Skeletal muscle satellite cell (primary cell): Measurements from ENCODE around the gene CFAP77.

Experiments used
- H3K27me3 ChIP-seq: 2 replicates; pipeline ENCODE4 v1.7.0; 2013; ENCODE audit warnings: low read length; ENCODE audit not compliant: control insufficient read depth, insufficient read depth
- H3K36me3 ChIP-seq: 2 replicates; pipeline ENCODE4 v1.7.0; 2013; ENCODE audit warnings: mild to moderate bottlenecking, control low read depth, low read length; ENCODE audit not compliant: insufficient read depth
- H3K4me1 ChIP-seq: 2 replicates; pipeline ENCODE4 v1.7.0; 2013; ENCODE audit warnings: low read length; ENCODE audit not compliant: control insufficient read depth, insufficient read depth
- H3K4me2 ChIP-seq: 2 replicates; pipeline ENCODE4 v1.7.0; 2013; ENCODE audit warnings: mild to moderate bottlenecking, low read length
- H3K4me3 ChIP-seq: 2 replicates; pipeline ENCODE4 v1.7.0; 2013; ENCODE audit warnings: low read length
- H3K9ac ChIP-seq: 2 replicates; pipeline ENCODE4 v1.7.0; 2013; ENCODE audit warnings: mild to moderate bottlenecking, low read depth, low read length, moderate library complexity
- H3K9me3 ChIP-seq: replicated peaks from 2 replicates; pipeline ENCODE4 v1.7.0; 2013; ENCODE audit warnings: mild to moderate bottlenecking, control low read depth, low read length

CFAP77 gene

DNA sequence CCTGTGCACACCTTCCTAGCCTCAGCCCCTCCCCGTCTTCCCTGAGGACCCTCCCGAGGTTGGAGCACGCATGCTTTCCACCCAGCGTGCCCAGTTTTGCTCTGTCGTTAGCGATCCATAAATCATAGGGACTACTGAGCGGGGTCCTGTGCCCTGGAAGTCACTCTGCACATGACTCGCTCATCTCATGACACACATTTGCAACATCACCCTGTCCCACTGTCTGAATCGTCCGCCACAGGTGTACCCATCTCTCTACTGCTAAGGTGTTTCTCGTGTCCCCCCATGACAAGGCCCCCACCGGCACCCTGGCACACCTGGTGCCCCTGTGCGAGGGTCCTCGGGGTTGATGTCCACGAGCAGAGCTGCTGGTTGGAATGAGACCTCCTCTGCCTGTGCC, 103.4 kb downstream of the CFAP77 start:
- Histone ChIP-seq H3K36me3 (no peaks in the 10 kb centered on the region), H3K4me1 (no peaks in the 10 kb centered on the region), H3K27me3 (peaks cover 73% of the 10 kb centered on the region), H3K9me3 (no peaks in the 10 kb centered on the region), H3K4me3 (no peak overlapping the region), H3K4me2 (no peak overlapping the region), H3K9ac (no peak overlapping the region)

GRCh38 chr9:132514011-132514744, 104.2 kb downstream of the CFAP77 start:
- Histone ChIP-seq H3K4me3 (no peak overlapping the region), H3K4me2 (no peak overlapping the region), H3K27me3 (peaks cover 72% of the 10 kb centered on the region), H3K9me3 (no peaks in the 10 kb centered on the region), H3K9ac (no peak overlapping the region), H3K4me1 (no peaks in the 10 kb centered on the region), H3K36me3 (no peaks in the 10 kb centered on the region)

GRCh38 chr9:132514821-132515220, 104.8 kb downstream of the CFAP77 start:
- H3K27me3 ChIP-seq: peaks cover 70% of the 10 kb centered on the region
- no peak overlapping the region for H3K4me2 ChIP-seq
- H3K4me3 ChIP-seq: no peak overlapping the region
- no peaks in the 10 kb centered on the region for H3K4me1 ChIP-seq
- H3K9me3 ChIP-seq: no peaks in the 10 kb centered on the region
- H3K9ac ChIP-seq: no peak overlapping the region
- H3K36me3 ChIP-seq: no peaks in the 10 kb centered on the region

- Histone ChIP-seq H3K27me3 (peaks cover 61% of the 10 kb centered on the region), H3K36me3 (no peaks in the 10 kb centered on the region), H3K4me1 (no peaks in the 10 kb centered on the region), H3K9ac (no peak overlapping the region), H3K4me3 (no peak overlapping the region), H3K9me3 (no peaks in the 10 kb centered on the region), H3K4me2 (no peak overlapping the region)
Observed at GRCh38 chr9:132516301-132516700, 106.3 kb downstream of the CFAP77 start.

GRCh38 chr9:132516911-132517310, 106.9 kb downstream of the CFAP77 start:
- no peak overlapping the region for H3K4me3 ChIP-seq
- H3K4me2 ChIP-seq: no peak overlapping the region
- no peaks in the 10 kb centered on the region for H3K36me3 ChIP-seq
- peaks cover 58% of the 10 kb centered on the region for H3K27me3 ChIP-seq
- H3K4me1 ChIP-seq: no peaks in the 10 kb centered on the region
- no peaks in the 10 kb centered on the region for H3K9me3 ChIP-seq
- H3K9ac ChIP-seq: no peak overlapping the region

- H3K9ac ChIP-seq: no peak overlapping the region
- H3K9me3 ChIP-seq: no peaks in the 10 kb centered on the region
- H3K27me3 ChIP-seq: peaks cover 61% of the 10 kb centered on the region
- H3K4me1 ChIP-seq: no peaks in the 10 kb centered on the region
- H3K4me2 ChIP-seq: no peak overlapping the region
- no peaks in the 10 kb centered on the region for H3K36me3 ChIP-seq
- no peak overlapping the region for H3K4me3 ChIP-seq
Observed at GRCh38 chr9:132517815-132518550, 108.0 kb downstream of the CFAP77 start.

DNA sequence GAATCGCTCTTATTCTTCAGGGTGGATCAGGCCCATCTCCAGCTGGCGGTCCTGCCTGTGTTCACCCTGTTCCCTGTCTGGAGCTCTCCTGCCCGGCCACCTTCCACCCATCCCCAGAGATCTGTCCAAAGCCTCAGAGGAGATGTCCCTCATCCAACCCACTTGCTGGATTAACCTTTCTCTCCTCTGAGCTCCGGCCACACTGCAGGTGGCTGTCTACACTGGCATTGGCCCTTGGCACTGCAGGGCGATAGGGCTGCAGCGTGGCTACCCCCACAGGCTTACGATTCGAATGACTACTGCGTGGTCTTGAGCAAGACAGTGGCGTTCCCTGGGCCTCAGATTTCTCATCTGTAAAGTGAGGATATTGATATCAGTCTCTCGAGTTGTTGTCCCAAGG, 108.6 kb downstream of the CFAP77 start:
- Histone ChIP-seq H3K9me3 (no peaks in the 10 kb centered on the region), H3K9ac (no peak overlapping the region), H3K27me3 (peaks cover 56% of the 10 kb centered on the region), H3K4me1 (no peaks in the 10 kb centered on the region), H3K4me2 (no peak overlapping the region), H3K4me3 (no peak overlapping the region), H3K36me3 (no peaks in the 10 kb centered on the region)

DNA sequence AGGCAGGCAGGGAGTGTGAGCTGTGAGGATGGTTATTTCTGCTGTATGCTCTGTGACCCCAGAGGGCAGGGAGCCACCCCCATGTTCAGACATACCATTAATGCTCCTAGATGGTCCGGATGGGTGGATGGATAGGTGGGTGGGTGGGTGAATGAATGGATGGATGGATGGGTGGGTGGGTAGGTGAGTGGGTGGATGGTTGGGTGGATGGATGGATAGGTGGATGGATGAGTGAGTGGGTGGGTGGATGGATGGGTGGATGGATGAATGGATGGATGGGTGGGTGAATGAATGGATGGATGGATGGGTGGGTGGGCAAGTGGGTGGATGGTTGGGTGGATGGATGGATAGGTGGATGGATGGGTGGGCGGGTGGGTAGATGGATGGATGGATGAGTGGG, 109.0 kb downstream of the CFAP77 start:
- no peaks in the 10 kb centered on the region for H3K4me1 ChIP-seq
- peaks cover 53% of the 10 kb centered on the region for H3K27me3 ChIP-seq
- H3K4me2 ChIP-seq: no peak overlapping the region
- no peaks in the 10 kb centered on the region for H3K9me3 ChIP-seq
- H3K36me3 ChIP-seq: no peaks in the 10 kb centered on the region
- no peak overlapping the region for H3K4me3 ChIP-seq
- no peak overlapping the region for H3K9ac ChIP-seq

DNA sequence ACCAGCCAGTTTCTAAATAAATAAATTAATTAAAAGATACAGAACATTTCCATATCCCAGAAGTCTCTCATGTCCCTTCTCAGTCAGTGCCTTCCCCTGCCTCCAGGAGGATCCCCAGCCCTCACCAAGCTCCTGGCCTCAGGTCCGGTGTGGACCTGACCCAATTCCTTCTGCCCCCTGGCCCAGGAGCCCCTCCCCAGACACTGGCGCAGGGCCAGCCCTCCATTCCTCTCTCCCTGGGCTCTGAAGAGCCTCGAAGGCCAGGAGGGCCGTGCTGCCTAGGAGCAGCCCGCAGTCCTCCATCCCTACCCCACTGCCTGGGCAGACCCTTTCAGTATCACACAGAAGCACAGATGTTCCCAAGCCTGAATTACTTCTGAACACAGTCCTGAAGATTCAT, 110.6 kb downstream of the CFAP77 start:
- Histone ChIP-seq H3K9ac (no peak overlapping the region), H3K4me1 (no peaks in the 10 kb centered on the region), H3K4me3 (no peak overlapping the region), H3K4me2 (no peak overlapping the region), H3K27me3 (peaks cover 43% of the 10 kb centered on the region), H3K36me3 (no peaks in the 10 kb centered on the region), H3K9me3 (no peaks in the 10 kb centered on the region)

GRCh38 chr9:132525308-132526023, 115.5 kb downstream of the CFAP77 start:
- H3K9ac ChIP-seq: no peak overlapping the region
- H3K36me3 ChIP-seq: no peaks in the 10 kb centered on the region
- peaks cover 18% of the 10 kb centered on the region for H3K27me3 ChIP-seq
- H3K4me2 ChIP-seq: no peak overlapping the region
- no peaks in the 10 kb centered on the region for H3K4me1 ChIP-seq
- no peaks in the 10 kb centered on the region for H3K9me3 ChIP-seq
- no peak overlapping the region for H3K4me3 ChIP-seq

- H3K36me3 ChIP-seq: no peaks in the 10 kb centered on the region
- H3K4me1 ChIP-seq: no peaks in the 10 kb centered on the region
- H3K9me3 ChIP-seq: peaks cover 4% of the 10 kb centered on the region
- peaks cover 28% of the 10 kb centered on the region for H3K27me3 ChIP-seq
- no peak overlapping the region for H3K4me2 ChIP-seq
- H3K9ac ChIP-seq: no peak overlapping the region
- no peak overlapping the region for H3K4me3 ChIP-seq
Observed at GRCh38 chr9:132531195-132531594, 121.2 kb downstream of the CFAP77 start.
